Duodenal mucosa (tissue), 2 donors: Measurements from ENCODE around the gene ZNF618.

ENCODE experiments used
- H3K27ac ChIP-seq: one replicate; pipeline ENCODE4 v1.7.0; 2013; ENCODE audit warnings: low read depth, low read length
- H3K27me3 ChIP-seq, 2 donors: one replicate each; pipeline ENCODE4 v1.7.0; 2013; ENCODE audit warnings: low read length in 2 of 2, control low read depth in 1 of 2; ENCODE audit not compliant: insufficient read depth in 2 of 2, control insufficient read depth in 1 of 2
- H3K36me3 ChIP-seq, 2 donors: one replicate each; pipeline ENCODE4 v1.7.0; 2013; ENCODE audit warnings: low read length in 2 of 2, control low read depth in 1 of 2; ENCODE audit not compliant: insufficient read depth in 2 of 2, control insufficient read depth in 1 of 2
- H3K4me1 ChIP-seq, 2 donors: one replicate each; pipeline ENCODE4 v1.7.0; 2013; ENCODE audit warnings: low read length in 2 of 2, control low read depth in 1 of 2; ENCODE audit not compliant: insufficient read depth in 2 of 2, control insufficient read depth in 1 of 2
- H3K4me3 ChIP-seq, 2 donors: one replicate each; pipeline ENCODE4 v1.7.0; 2013; ENCODE audit warnings: low read length in 2 of 2, low read depth in 1 of 2
- H3K9ac ChIP-seq, 2 donors: one replicate each; pipeline ENCODE4 v1.7.0; 2013; ENCODE audit warnings: low read length in 2 of 2, low read depth in 1 of 2
- H3K9me3 ChIP-seq, 2 donors: one replicate each; pipeline ENCODE4 v1.7.0; 2013; ENCODE audit warnings: low read length in 2 of 2, control low read depth in 1 of 2; ENCODE audit not compliant: control insufficient read depth in 1 of 2

The ZNF618 gene

GRCh38 chr9:113962396-113962795, 86.3 kb downstream of the ZNF618 start:
- H3K9me3 ChIP-seq, result no peaks in the 10 kb centered on the region
- peaks cover 0 to 2% of the 10 kb centered on the region in 2 donors for H3K36me3 ChIP-seq
- no peak overlapping the region for H3K4me3 ChIP-seq
- H3K4me1 ChIP-seq, result peaks cover 18 to 33% of the 10 kb centered on the region in 2 donors
- H3K27ac ChIP-seq, result no peak overlapping the region
- H3K9ac ChIP-seq, result no peak overlapping the region
- no peaks in the 10 kb centered on the region for H3K27me3 ChIP-seq

GRCh38 chr9:113963017-113963620, 87.0 kb downstream of the ZNF618 start:
- Histone ChIP-seq H3K9me3 (no peaks in the 10 kb centered on the region), H3K9ac (no peak overlapping the region), H3K4me3 (no peak overlapping the region), H3K4me1 (peaks cover 25 to 34% of the 10 kb centered on the region in 2 donors), H3K36me3 (peaks cover 0 to 2% of the 10 kb centered on the region in 2 donors), H3K27me3 (no peaks in the 10 kb centered on the region), H3K27ac (no peak overlapping the region)

- H3K4me1 ChIP-seq, result peaks cover 25 to 29% of the 10 kb centered on the region in 2 donors
- H3K27ac ChIP-seq, result no peak overlapping the region
- H3K9me3 ChIP-seq, result no peaks in the 10 kb centered on the region
- H3K4me3 ChIP-seq, result no peak overlapping the region
- H3K36me3 ChIP-seq, result peaks cover 0 to 2% of the 10 kb centered on the region in 2 donors
- no peaks in the 10 kb centered on the region for H3K27me3 ChIP-seq
- no peak overlapping the region for H3K9ac ChIP-seq
Observed at GRCh38 chr9:113963696-113964494, 87.8 kb downstream of the ZNF618 start.

- Histone ChIP-seq H3K9me3 (peaks cover 3 to 7% of the 10 kb centered on the region in 2 donors), H3K4me3 (no peak overlapping the region), H3K27me3 (no peaks in the 10 kb centered on the region), H3K9ac (no peak overlapping the region), H3K4me1 (peaks cover 25 to 29% of the 10 kb centered on the region in 2 donors), H3K27ac (no peak overlapping the region), H3K36me3 (peaks cover 0 to 2% of the 10 kb centered on the region in 2 donors)
Observed at GRCh38 chr9:113964495-113965170, 88.5 kb downstream of the ZNF618 start.

GRCh38 chr9:113966394-113966793, 90.3 kb downstream of the ZNF618 start:
- Histone ChIP-seq H3K4me1 (peaks cover 25 to 29% of the 10 kb centered on the region in 2 donors), H3K9me3 (peaks cover 3 to 8% of the 10 kb centered on the region in 2 donors), H3K9ac (peak overlapping the region in 1 of 2 donors; percentile 22), H3K4me3 (no peak overlapping the region), H3K36me3 (peaks cover 1 to 2% of the 10 kb centered on the region in 2 donors), H3K27me3 (no peaks in the 10 kb centered on the region), H3K27ac (peak overlapping the region; percentile 45)

- no peaks in the 10 kb centered on the region for H3K27me3 ChIP-seq
- peaks cover 25 to 29% of the 10 kb centered on the region in 2 donors for H3K4me1 ChIP-seq
- H3K36me3 ChIP-seq, result peaks cover 2 to 5% of the 10 kb centered on the region in 2 donors
- H3K9ac ChIP-seq, result peak overlapping the region in 1 of 2 donors; percentile 20
- no peak overlapping the region for H3K4me3 ChIP-seq
- H3K27ac ChIP-seq, result no peak overlapping the region
- H3K9me3 ChIP-seq, result peaks cover 3 to 8% of the 10 kb centered on the region in 2 donors
Observed at GRCh38 chr9:113967380-113967779, 91.3 kb downstream of the ZNF618 start.

GRCh38 chr9:113969343-113969742, 93.2 kb downstream of the ZNF618 start:
- H3K9me3 ChIP-seq, result peaks cover 3 to 8% of the 10 kb centered on the region in 2 donors
- no peaks in the 10 kb centered on the region for H3K27me3 ChIP-seq
- H3K4me1 ChIP-seq, result peaks cover 25 to 29% of the 10 kb centered on the region in 2 donors
- H3K9ac ChIP-seq, result no peak overlapping the region
- H3K27ac ChIP-seq, result no peak overlapping the region
- H3K36me3 ChIP-seq, result peaks cover 2 to 5% of the 10 kb centered on the region in 2 donors
- no peak overlapping the region for H3K4me3 ChIP-seq

- H3K9ac ChIP-seq, result no peak overlapping the region
- H3K36me3 ChIP-seq, result peaks cover 0 to 5% of the 10 kb centered on the region in 2 donors
- no peaks in the 10 kb centered on the region for H3K4me1 ChIP-seq
- H3K27me3 ChIP-seq, result no peaks in the 10 kb centered on the region
- no peak overlapping the region for H3K4me3 ChIP-seq
- H3K27ac ChIP-seq, result no peak overlapping the region
- H3K9me3 ChIP-seq, result peaks cover 3 to 8% of the 10 kb centered on the region in 2 donors
Observed at GRCh38 chr9:113973226-113973625, 97.1 kb downstream of the ZNF618 start.

GRCh38 chr9:113973963-113974413, 97.9 kb downstream of the ZNF618 start:
- H3K9ac ChIP-seq, result no peak overlapping the region
- H3K27me3 ChIP-seq, result no peaks in the 10 kb centered on the region
- peaks cover 0 to 5% of the 10 kb centered on the region in 2 donors for H3K36me3 ChIP-seq
- H3K9me3 ChIP-seq, result peaks cover 3 to 7% of the 10 kb centered on the region in 2 donors
- H3K4me3 ChIP-seq, result no peak overlapping the region
- no peak overlapping the region for H3K27ac ChIP-seq
- H3K4me1 ChIP-seq, result no peaks in the 10 kb centered on the region

GRCh38 chr9:113976915-113977314, 100.8 kb downstream of the ZNF618 start:
- Histone ChIP-seq H3K9ac (no peak overlapping the region), H3K27me3 (no peaks in the 10 kb centered on the region), H3K36me3 (no peaks in the 10 kb centered on the region), H3K4me3 (no peak overlapping the region), H3K27ac (no peak overlapping the region), H3K9me3 (no peaks in the 10 kb centered on the region), H3K4me1 (no peaks in the 10 kb centered on the region)
